IPS DF 19.7 (cell line): Measurements from ENCODE around the gene XRN1.

Experiments used
- DNase-seq: peaks from one replicate; pipeline ENCODE4 v3.0.0-alpha.2; 2013; ENCODE audit warnings: low read depth, low spot score

The XRN1 gene

DNA sequence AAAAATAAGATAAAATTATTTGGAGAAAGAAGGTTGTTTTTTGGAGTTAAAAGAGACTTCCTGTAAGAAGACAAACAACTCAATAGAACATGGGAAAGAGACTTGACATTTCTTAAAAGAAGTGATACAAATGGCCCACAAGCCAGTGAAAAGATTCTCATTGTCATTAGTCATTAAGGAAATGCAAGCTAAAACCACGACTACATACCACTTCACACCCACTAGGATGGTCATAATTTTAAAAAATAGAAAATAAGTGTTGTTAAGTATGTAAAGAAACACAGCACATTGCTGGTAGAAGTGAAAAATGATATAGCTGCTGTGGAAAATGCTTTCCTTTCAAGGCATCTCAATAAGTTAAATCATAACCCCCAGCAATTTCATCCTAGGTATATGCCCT lies 178.1 kb downstream of the XRN1 start:
- no peak for DNase-seq

DNA sequence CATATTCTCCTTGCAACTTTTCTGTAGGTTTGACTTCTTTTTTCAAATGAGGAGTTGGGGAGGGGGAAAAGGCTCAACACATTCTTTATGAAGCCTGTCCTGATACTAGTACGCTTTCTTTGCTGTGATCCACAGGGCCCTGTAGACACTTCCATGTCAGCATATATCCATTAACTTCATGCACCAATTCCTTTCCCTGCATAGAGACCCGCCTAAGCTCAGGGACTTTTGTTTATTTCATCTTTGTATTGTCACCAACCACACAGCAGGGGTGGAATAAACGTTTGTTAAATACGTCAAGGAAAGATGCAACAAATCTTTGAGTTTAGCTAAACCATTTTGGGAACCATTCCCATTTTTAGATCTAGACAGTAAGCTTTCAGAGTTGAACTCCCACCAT lies 179.4 kb downstream of the XRN1 start:
- DNase-seq = no peak

DNA sequence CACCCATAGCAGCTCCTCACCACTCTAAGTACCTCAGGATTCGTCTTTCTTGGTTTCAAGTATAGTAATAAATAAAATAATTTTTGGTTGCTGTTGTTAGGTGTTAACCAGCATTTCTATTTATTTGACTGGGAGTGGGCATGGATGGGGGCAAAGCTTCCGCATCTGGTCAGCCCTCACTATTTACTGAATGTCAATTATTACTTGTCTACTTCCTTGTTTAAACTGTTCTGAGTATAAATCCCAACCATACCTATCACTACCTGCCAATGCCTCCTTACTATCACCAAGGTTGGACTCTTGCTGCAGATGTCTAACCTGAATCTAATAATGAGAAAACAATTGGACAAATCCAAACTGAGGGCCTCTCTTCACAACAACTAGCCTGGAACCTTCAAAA lies 180.6 kb downstream of the XRN1 start:
- no peak for DNase-seq

DNA sequence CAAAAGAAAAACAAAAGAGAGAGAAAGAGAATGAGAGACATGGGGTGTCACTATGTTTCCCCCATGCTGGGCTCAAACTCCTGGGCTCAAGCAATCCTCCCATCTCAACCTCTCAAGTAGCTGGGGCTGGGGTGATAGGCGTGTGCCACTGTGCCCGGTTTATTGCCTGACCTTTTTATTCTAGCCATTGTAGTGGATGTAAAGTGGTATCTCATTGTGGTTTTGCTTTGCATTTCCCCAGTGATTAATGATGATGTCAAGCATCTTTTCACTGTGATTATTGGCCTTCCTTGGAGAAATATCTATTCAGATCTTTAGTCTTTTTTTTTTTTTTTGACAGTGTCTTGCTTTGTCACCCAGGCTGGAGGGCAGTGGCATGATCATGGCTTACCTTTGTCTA lies 184.7 kb downstream of the XRN1 start:
- DNase-seq = no peak

DNA sequence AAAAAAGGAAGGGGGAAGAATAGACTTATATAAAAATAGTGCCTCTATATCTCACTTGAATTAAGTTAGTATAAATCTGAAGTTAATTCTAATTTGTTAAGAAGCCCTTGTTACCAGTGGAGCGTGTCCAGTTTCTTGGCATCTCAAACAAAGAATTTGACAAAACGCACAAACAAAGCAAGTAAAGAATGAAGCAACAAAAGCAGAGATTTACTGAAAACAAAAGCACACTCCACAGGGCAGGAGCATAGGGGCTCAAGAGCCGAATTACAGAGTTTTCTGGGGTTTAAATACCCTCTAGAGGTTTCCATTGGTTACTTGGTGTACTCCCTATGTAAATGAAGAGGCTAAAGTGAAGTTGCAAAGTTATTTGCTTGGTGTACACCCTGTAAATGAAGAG lies 188.5 kb downstream of the XRN1 start:
- DNase-seq = no peak

DNA sequence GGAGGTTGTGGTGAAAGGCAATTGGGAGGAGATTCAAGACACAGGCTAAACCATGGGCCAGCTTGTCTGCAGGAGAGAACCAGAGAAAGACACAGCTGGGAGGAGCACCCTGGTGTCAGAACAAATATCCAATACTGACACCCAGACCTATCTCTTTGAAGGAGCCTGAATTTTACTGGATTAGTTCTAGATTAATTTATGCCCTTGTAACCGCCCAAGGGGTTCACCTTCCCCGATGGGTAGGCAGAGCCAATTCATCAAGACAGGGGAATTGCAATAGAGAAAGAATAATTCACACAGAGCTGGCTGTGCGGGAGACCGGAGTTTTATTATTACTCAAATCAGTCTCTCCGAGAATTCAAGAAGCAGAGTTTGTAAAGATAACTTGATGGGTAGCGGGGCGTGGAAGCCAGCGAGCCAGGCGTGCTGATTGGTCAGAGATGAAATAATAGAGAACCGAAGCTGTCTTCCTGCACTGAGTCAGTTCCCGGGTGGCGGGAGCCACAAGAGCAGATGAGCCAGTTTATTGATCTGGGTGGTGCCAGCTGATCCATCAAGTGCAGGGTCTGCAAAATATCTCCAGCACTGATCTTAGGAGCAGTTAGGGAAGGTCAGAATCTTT lies 191.0 kb downstream of the XRN1 start:
- no peak for DNase-seq
